ENCODE data around the gene CHD6.
A peak's percentile ranks its signal among the peaks of the same experiment; 100 is the strongest.

The CHD6 gene

GRCh38 chr20:41395667-41396664 is 222.2 kb downstream of the CHD6 start:
- Histone ChIP-seq H3K4me1 (no peaks in the 10 kb centered on the region), H3K36me3 (no peaks in the 10 kb centered on the region), H3K27me3 (no peaks in the 10 kb centered on the region), H4K20me1 (no peaks in the 10 kb centered on the region), H3K4me3 (no peak overlapping the region), H3K4me2 (no peak overlapping the region), H3K27ac (no peak overlapping the region), H3K9me3 (no peaks in the 10 kb centered on the region), H3K9ac (no peak overlapping the region)
- TF ChIP-seq Cebpa-rat (IDR thresholded peaks at IDR 0.05): no peak

- Histone ChIP-seq H3K9me3 (no peaks in the 10 kb centered on the region), H3K9ac (no peak overlapping the region), H3K4me3 (no peak overlapping the region), H3K36me3 (no peaks in the 10 kb centered on the region), H3K4me2 (no peak overlapping the region), H3K27me3 (no peaks in the 10 kb centered on the region), H3K27ac (no peak overlapping the region), H4K20me1 (no peaks in the 10 kb centered on the region), H3K4me1 (no peaks in the 10 kb centered on the region)
- no peak for TF ChIP-seq Cebpa-rat (IDR thresholded peaks at IDR 0.05)
Observed at GRCh38 chr20:41394931-41395666, 223.1 kb downstream of the CHD6 start.

GRCh38 chr20:41394081-41394480 is 224.1 kb downstream of the CHD6 start:
- Histone ChIP-seq H4K20me1 (no peaks in the 10 kb centered on the region), H3K9ac (no peak overlapping the region), H3K27me3 (no peaks in the 10 kb centered on the region), H3K4me3 (no peak overlapping the region), H3K27ac (no peak overlapping the region), H3K36me3 (no peaks in the 10 kb centered on the region), H3K4me1 (no peaks in the 10 kb centered on the region), H3K4me2 (no peak overlapping the region), H3K9me3 (no peaks in the 10 kb centered on the region)
- TF ChIP-seq Cebpa-rat (IDR thresholded peaks at IDR 0.05): no peak

- H3K9me3 ChIP-seq: no peaks in the 10 kb centered on the region
- TF ChIP-seq Cebpa-rat (IDR thresholded peaks at IDR 0.05): no peak
- no peaks in the 10 kb centered on the region for H3K36me3 ChIP-seq
- no peak overlapping the region for H3K4me2 ChIP-seq
- no peak overlapping the region for H3K9ac ChIP-seq
- no peaks in the 10 kb centered on the region for H3K27me3 ChIP-seq
- no peak overlapping the region for H3K4me3 ChIP-seq
- H3K27ac ChIP-seq: no peak overlapping the region
- H4K20me1 ChIP-seq: no peaks in the 10 kb centered on the region
- H3K4me1 ChIP-seq: no peaks in the 10 kb centered on the region
Observed at GRCh38 chr20:41393705-41394066, 224.5 kb downstream of the CHD6 start.

- H3K4me2 ChIP-seq: no peak overlapping the region
- no peaks in the 10 kb centered on the region for H3K9me3 ChIP-seq
- no peak overlapping the region for H3K27ac ChIP-seq
- H3K27me3 ChIP-seq: no peaks in the 10 kb centered on the region
- no peaks in the 10 kb centered on the region for H4K20me1 ChIP-seq
- H3K4me1 ChIP-seq: no peaks in the 10 kb centered on the region
- H3K36me3 ChIP-seq: no peaks in the 10 kb centered on the region
- H3K4me3 ChIP-seq: no peak overlapping the region
- no peak for TF ChIP-seq Cebpa-rat (IDR thresholded peaks at IDR 0.05)
- no peak overlapping the region for H3K9ac ChIP-seq
Observed at GRCh38 chr20:41392871-41393704, 225.1 kb downstream of the CHD6 start.

- Histone ChIP-seq H3K4me1 (peaks cover under 1% of the 10 kb centered on the region; the same call in 1 of the 2 replicates), H3K9me3 (no peaks in the 10 kb centered on the region), H3K27ac (no peak overlapping the region), H3K27me3 (no peaks in the 10 kb centered on the region), H3K9ac (no peak overlapping the region), H4K20me1 (no peaks in the 10 kb centered on the region), H3K36me3 (no peaks in the 10 kb centered on the region), H3K4me2 (no peak overlapping the region), H3K4me3 (no peak overlapping the region)
- TF ChIP-seq Cebpa-rat (IDR thresholded peaks at IDR 0.05): no peak
Observed at GRCh38 chr20:41392295-41392694, 225.9 kb downstream of the CHD6 start.

- Histone ChIP-seq H4K20me1 (no peaks in the 10 kb centered on the region), H3K27ac (no peak overlapping the region), H3K36me3 (no peaks in the 10 kb centered on the region), H3K4me1 (peaks cover 7% of the 10 kb centered on the region; the same call in 1 of the 2 replicates), H3K4me3 (no peak overlapping the region), H3K27me3 (no peaks in the 10 kb centered on the region), H3K9me3 (no peaks in the 10 kb centered on the region), H3K4me2 (no peak overlapping the region), H3K9ac (no peak overlapping the region)
- no peak for TF ChIP-seq Cebpa-rat (IDR thresholded peaks at IDR 0.05)
Observed at GRCh38 chr20:41391587-41392001, 226.6 kb downstream of the CHD6 start.

GRCh38 chr20:41390889-41391288 is 227.3 kb downstream of the CHD6 start:
- peaks cover 7% of the 10 kb centered on the region; the same call in 1 of the 2 replicates for H3K4me1 ChIP-seq
- H3K4me2 ChIP-seq: no peak overlapping the region
- peak; percentile 40; the same call in 1 of the 2 replicates for TF ChIP-seq Cebpa-rat (IDR thresholded peaks at IDR 0.05)
- no peak overlapping the region for H3K9ac ChIP-seq
- H3K9me3 ChIP-seq: no peaks in the 10 kb centered on the region
- H3K4me3 ChIP-seq: no peak overlapping the region
- H3K27me3 ChIP-seq: no peaks in the 10 kb centered on the region
- H4K20me1 ChIP-seq: no peaks in the 10 kb centered on the region
- no peaks in the 10 kb centered on the region for H3K36me3 ChIP-seq
- H3K27ac ChIP-seq: no peak overlapping the region

- H3K27ac ChIP-seq: no peak overlapping the region
- no peaks in the 10 kb centered on the region for H3K36me3 ChIP-seq
- H3K4me1 ChIP-seq: peaks cover 7% of the 10 kb centered on the region; the same call in 1 of the 2 replicates
- no peak for TF ChIP-seq Cebpa-rat (IDR thresholded peaks at IDR 0.05)
- no peaks in the 10 kb centered on the region for H3K27me3 ChIP-seq
- H3K4me3 ChIP-seq: no peak overlapping the region
- no peaks in the 10 kb centered on the region for H3K9me3 ChIP-seq
- H3K9ac ChIP-seq: no peak overlapping the region
- H3K4me2 ChIP-seq: no peak overlapping the region
- no peaks in the 10 kb centered on the region for H4K20me1 ChIP-seq
Observed at GRCh38 chr20:41387444-41387851, 230.7 kb downstream of the CHD6 start.

Measured in BLaER1 (cell line).